Activated CD8-positive, alpha-beta memory T cell treated with anti-CD3 and anti-CD28 coated beads for 24 hours (primary cell): ENCODE measurements around the gene ARVCF.

ENCODE experiments used
- DNase-seq: peaks from one replicate; pipeline ENCODE4 v3.0.0-alpha.2; 2020

Gene ARVCF

DNA sequence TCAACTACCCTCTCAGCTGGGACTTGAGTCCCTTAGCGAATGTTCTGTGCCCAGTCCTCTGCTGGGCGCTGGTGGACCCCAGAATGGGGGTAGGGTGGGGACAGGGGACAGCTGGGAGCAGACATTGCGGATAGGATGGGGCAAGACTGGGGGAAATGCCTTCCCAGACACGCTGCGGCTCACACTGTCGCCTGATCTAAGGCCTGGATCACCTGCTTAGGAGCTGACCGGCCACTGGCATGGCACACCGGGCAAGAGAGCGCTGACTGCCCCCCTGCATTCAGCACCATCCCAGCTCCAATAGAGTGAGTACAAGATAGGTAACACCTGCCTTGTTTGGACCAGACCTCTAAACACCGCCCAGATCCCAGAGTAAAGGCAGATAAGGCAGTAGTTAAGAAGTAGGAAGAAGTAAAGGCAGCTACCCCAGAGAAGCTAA is 1.4 kb downstream of the ARVCF start:
- DNase-seq: no peak

DNA sequence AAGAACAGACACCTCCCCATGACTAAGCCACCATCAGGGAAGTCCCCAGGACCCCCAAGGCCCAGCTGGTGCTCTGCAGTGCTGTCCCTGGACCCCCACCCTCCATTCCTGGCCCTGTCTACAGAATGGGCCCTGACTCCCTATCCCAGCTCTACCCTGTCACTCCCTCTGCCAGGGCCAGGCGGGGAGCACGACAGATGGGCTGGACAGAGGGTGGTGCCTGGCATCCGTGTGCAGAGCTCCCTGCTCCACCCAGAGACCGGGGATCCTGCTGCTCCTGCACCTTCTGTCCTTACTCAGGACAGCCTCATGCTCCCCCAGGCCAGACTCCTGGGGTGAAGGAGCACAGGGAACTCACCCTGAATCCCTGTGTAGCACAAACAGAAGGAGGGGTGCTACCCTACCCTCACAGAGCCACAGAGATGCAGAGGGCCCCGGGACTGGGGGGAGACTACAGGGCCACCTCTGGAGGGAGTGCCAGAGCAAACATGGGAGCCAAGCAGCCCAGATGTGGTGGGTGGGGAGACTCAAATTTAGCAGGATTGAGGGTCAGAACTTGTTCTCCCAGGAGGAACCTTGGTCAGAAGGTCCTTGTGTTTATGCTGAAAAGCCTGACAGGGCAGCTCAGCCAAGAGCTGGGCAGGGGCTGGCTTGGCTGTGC is 2.0 kb downstream of the ARVCF start:
- no peak for DNase-seq

DNA sequence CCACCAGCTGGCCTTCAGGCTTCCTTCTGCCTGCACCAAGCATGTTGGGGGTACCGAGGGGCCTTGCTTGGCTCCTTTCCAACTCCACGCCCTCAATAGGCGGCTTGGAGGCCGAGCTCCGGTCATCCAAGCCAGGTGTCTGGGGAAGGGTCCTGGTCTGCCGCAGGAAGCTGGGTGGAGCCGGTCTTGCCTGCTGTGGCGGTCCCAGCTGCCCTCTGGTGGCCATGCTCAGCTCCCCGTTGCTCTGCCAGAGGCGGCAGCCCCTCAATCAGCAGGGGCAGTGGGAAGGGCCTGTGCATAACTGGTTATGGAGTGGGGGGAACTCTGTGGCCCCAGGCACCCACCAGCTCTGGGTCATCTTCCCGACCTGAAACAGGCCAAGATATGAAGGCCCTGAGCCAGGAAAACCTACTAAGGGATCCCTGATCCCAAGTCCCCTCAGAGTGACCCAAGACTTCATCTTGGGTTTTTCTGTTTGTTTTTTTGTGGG is 3.2 kb downstream of the ARVCF start:
- peak; percentile 76 for DNase-seq

DNA sequence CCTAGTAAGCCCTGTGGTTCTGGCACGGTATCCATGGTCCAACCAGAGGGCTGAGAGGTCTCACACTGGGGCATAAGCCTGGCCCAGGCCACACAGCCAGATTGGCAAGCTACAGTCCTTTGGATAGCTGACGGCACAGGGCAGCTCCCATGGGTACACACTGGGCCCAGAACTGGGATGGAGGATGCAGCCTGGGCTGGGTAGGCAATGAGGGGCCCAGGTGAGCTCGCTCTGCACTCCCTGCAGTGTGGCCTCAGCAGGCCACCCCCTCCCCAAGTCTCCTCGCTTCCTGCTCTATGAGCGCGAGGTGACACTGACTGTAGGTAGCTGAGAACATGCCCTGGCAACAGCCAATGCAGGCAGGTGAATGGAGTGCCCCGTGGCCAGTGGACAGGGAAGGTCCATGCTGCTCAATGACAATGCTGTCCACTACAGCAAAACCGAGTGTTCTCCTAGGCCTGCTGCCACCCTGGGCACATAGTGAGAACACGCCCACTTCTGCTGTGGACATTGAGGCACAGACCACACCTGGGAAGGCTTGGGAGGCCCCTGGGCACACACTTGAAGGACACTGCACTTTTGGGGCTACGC is 3.8 kb downstream of the ARVCF start:
- DNase-seq: no peak

DNA sequence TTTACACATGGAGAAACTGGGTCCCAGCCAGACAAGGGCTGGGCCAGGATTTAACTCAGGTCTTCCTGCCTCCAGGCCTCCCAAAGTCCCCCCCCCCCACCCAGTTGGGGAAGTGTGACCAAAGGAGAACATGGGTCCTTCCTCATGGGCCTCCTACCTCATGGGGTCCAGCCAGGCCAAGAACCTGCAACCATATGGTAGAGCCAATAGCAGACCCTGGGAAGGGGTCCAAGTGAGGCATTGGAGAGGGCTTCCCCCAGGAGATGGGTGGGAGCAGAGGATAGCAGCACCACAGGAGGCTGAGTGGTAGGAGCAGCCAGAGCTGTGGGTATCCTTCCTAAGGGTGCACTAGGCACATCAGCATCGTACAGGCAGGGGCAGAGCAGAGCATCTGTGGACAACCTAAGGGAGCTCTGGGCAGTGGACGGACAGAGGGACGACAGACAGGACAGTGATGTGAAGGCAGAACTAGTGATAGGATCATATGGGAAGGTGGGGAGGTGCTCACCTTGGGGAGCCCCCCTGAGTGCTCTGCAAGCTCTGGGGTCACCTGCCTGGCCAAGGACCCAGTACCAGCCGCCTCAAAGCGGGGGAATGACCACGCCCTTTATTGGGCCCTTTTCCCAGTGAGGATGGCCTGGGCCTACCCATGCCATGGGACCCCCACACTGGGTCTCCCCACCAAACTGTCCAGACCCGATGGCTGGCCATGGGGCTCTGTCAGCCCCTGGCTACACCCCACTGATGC is 4.5 kb downstream of the ARVCF start:
- DNase-seq: no peak

DNA sequence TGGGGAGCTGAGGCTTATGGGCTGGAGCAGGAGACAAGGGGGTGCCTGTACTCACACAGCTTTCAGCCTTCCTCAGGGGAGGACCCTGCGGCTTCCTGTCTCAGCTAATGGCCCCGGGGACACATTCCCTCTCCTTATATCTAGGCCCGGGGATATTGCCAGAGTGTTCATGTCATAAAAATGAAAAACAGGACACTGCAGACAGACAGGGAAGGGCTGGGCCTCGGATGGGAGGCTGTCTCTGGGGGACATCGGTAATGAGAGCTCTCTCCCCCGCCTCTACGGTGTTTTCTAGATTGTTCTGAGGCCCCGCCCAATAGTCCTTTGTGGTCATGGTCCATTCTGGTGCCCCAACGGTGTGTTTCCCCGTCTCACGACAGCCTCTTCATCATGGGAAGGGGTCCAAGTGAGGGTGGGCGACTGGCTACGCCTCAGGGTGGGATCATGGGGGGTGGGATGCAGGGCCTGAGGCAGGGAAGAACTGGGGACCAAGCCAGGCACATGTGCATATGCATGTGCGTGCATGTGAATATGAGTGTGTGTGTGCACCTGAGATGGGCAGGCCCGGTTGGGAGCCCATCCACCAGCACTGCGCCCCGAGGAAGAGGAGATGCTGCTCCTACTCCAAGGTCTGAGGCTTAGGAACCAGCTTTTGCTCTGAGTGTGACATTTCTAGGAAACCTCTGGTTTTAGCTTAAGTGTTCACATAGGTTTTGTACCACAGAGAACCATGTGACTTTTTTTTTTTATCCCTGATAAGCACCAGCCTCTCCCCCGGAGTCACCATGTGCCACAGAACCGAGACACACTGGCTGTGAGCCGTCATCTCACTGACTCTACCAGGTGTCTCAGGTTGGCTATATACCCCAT is 5.3 kb downstream of the ARVCF start:
- no peak for DNase-seq

DNA sequence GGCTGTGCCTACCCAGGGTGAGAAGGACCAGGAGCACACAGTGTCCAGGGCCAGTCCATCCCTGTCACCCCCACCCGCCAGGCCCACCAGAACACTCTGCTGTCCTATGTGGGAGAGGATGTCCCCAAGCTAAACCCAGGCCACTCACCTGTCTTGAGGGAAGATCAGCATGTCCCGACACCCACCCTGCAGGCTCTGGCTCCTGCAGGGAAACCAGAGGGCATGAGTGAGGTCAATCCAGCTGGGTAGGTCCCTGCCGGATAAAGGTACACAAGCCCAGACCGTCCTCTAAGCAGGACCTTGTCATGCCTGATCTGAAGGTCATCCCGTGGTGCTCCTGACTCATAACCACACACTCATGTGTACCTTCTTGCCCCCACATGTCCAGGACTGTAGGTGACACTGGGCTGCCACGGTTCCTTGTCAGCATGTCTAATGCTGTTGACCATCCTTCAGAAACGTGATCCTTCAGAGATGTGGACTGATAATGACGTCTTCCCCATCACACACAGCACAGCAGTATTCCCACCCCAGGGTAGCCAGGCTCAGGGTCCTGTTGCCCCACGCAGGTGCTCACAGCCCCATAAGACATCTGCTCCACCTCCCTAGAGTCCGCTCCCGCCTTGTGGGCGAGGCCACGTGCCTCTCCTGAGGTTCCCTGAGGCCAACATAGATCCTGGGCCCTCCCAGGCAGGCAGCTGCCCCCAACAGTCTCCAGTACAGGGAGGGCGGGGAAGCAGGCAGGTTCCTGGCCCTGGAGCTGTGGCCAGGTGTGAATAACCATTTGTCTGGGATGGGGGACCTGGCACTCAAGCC is 6.1 kb downstream of the ARVCF start:
- no peak for DNase-seq

DNA sequence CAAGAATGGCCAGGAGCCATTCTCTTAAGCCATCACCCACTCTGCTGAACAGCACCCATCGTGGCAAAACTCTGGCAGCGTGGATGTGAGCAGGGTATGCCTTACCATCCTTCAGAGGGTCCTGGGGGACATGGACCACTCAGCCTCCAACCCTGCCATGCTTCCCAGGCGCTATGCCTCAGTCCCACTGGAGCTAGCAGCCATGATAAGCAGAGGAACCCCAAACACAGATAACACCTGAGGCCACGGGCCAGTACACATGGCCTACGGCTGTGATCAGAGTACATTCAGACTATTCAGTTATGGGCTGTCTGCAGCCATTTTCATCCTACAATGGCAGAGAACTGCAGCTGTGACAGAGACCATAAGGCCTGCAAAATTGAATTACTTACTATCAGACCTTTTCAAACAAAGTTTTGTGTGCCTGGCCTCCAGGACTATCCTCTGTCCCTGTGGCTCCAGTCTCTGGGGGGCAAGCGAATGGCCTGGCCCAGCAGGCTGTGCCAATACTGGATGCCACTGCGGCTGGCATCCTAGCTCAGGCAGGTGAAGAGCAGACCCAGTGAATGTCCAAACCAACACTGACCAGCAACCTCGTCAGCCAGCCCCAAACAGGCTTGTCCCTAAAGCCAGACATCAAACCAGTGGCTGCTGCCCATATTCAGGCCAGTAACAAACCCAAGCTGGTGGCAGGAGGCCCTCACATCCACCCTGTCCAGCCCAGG is 6.9 kb downstream of the ARVCF start:
- no peak for DNase-seq

DNA sequence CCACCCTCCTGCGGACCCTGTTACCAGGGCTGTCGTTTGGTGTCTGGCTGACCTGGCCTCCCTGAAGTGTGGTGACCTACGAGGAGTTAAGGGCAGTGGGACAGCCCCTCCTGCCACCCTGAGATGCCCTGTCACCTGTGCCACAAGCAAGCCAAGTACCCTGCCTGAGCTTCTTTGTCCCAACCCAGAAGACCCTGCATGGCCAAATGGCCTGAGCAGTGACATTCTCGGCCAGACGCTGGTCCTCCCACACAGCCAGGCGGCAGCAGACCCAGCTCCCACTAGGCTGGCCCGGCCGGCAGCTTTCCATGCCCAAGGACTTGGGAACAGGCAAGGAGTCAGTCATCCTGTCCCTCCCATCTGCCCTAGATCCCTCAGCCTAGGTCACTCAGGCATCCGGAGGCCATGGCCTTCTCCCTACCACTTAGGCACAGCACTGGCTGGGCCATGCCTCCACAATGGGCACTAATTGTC is 7.6 kb downstream of the ARVCF start:
- no peak for DNase-seq

DNA sequence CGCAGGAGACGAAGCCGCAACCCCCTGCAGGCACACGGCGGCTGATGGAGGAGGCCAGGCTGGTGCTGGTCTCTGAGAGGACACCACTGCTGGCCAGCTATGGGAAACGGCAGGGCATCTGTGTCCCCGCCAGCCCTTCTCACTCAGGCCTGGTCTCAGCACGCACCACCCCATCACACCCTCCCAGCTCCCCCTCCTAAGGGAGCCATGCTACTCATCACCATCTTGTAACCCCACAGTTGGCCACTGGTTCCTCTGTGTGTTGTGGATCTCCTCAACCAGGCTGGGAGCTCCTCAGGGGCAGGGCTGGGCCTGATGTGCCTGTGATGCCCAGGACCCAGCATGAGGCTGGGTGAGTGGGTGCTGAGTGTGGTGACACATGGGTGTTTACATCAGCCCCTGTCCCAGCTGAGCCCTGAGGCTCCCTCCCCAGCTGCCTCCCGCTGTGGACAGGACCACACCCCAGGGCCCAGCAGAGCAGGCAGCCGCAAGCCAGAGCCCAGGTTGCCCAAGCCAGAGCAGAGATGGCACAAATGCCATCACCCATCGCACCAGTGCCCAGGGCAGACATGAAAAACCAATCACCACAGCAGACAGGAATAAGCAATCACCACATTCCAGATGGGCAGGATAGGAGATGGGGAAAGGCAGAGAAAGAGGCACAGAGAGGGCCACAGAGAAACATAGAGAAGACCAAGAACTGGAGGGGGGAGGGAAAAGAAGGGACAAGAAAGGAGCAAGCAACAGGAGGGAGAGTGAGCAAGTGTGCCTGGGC is 8.2 kb downstream of the ARVCF start:
- DNase-seq: no peak

DNA sequence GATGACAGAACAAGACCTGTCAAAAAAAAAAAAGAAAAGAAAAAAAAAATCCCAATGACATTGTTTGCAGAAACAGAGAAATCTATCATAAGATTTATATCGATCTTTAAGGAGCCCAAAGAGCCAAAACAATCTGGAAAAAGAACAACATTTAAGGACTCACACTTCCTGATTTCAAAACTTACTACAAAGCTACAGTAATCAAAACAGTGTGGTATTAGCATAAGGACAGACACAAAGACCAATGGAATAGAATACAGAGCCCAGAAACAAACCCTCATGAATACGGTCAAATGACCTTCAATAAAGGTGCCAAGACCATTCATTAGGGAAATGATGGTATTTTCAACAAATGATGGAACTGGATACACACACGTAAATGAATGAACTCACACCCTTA is 12.2 kb downstream of the ARVCF start:
- no peak for DNase-seq

DNA sequence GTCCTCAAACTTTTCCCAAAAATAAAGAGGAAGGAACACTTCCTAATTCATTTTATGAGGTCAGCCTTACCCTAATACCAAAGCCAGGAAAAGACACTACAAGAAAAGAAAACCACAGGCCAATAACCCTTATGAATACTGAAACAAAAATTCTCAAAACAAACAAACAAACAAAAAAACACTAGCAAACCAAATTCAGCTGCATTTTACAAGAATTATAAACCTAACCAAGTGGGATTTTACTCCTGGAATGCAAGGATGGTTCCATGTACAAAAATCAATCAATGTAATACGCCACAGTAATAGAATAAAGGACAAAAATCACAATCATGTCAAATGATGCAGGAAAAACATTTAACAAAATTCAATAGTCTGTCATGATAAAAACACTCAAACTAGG is 13.3 kb downstream of the ARVCF start:
- no peak for DNase-seq

DNA sequence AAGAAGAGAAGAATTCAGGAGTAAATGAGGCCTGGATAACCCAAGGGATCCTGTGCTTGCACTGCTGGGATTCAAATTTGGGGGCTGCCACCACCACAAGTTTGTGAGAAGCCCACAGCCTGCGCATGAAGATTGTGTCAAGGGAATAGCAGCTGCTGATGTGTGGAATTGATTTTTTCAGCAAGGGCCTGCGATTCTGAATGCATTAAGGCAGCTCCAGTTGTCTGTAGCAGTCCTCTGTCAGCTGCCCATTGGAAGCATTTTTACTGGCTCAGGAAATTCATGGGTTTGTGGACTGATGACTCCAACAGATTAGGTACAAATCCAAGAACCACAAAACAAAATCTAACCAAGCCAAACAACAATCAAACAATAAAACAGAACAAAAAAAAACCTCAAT is 14.0 kb downstream of the ARVCF start:
- no peak for DNase-seq

DNA sequence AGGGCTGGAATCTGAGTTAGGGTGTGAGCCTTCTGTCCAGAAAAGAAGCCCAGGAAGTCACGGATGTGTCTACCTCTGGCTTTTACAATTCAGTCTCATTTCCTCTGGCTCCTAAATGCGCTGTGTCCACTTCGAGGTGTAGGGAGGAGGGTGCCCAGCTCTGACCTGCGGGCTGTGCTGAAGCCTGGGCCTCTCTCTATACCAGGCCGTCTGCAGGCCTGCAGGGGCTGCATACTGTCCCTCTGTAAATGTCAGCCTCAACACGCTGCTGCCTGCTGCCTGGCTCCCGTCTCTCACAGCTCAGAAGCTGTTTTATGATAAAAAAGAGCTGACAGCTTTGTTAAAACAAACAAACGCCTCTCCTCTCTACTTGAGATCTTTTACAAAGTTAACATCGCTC is 14.5 kb downstream of the ARVCF start:
- no peak for DNase-seq

DNA sequence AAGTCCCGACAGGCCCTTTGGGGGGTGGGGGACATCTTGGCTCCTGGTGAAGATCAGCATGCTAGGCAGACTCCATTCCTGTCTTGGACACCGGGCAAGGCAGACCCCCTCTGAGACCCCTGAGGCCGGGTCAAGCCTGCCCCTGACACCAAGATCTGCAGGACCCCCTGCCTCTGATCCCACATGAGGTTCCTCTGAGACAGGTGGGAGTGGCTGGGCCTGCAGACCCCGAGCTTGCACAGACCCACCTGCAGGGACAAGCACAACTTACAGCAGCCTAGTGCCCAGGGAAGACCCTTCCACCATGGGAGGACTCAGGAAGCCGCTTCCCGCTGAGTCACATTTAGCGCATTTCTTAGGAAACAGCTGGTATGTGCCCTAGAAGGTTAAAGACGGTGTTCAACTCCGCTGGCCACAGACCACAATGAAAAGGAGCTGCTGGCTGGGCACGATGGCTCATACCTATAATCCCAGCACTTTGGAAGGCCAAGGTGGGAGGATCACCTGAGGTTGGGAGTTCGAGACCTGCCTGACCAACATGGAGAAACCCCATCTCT is 15.5 kb downstream of the ARVCF start:
- DNase-seq: no peak

DNA sequence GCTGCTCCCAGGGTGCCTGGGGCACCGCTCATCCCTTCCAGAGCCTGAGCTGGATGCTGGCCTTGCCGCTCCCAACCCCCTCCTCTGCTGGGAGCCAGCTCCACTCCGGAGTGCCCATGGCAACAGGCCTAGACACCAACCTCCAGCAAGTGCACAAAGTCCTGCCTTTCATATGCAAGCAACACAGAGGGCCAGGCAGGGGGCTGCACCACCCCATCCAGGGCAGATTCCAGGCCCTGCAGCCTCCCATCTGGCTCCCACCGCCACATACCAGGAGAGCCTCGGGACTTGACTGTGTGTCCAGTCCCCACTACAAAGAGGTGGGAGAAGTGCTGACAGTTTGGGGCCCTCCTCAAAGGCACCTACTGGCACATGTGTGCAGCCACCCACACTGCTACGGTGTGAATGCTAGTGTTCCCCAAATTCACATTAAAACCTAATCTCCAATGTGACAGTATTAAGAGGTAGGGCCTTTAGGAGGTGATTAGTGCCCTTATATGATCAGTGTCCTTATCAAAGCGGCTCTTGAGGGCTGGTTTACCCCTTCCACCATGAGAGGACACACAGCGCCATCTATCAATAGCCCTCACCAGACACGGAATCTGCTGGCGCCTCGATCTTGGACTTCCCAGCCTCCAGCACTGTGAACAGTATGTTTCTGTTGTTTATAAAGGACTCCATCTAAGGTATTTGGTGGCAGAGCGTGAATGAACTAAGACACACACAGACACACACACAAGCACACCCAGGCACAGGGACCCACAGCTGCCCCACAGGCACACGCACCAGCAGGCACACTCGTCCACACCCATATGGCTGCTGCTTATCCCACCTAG is 16.2 kb downstream of the ARVCF start:
- DNase-seq: no peak

DNA sequence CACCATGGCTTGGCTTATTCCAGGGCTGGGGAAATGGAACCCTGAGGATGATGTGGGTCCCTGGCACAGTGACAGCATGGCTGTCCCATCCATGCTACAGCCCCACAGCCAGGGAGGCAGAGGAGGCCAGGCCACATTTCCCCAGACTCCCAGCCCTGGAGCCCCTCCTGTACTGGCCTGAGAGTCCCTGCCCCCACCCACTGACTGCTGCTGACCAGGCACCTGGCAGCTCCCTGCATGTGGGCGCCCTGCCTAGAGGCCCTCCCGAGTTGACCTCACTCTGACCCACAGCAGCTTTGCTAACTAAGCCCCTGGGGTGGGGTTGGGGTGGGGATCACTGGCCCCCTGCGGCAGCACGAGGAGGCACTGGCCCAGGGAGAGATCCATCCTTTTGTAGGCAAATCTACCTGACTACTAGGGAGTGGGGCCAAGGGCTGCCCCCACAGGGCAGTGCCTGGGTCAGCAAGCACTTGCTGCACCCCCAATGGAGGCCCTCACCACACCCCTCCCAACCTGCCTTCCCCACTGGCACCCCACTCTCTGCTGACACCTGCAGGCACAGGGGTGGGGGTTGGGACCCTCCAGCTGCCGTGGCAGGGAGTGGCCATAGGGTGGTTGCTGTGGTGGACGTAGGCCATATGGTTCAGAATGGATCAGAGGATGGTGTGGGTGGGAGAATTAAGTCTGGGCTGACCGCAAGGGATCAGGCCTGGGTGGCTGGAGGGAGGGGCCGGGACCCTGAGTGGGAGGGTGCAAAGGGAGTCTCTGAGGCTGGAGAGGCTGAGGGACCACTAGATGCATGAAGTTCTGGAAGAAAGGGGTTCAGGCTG is 17.4 kb downstream of the ARVCF start:
- no peak for DNase-seq

DNA sequence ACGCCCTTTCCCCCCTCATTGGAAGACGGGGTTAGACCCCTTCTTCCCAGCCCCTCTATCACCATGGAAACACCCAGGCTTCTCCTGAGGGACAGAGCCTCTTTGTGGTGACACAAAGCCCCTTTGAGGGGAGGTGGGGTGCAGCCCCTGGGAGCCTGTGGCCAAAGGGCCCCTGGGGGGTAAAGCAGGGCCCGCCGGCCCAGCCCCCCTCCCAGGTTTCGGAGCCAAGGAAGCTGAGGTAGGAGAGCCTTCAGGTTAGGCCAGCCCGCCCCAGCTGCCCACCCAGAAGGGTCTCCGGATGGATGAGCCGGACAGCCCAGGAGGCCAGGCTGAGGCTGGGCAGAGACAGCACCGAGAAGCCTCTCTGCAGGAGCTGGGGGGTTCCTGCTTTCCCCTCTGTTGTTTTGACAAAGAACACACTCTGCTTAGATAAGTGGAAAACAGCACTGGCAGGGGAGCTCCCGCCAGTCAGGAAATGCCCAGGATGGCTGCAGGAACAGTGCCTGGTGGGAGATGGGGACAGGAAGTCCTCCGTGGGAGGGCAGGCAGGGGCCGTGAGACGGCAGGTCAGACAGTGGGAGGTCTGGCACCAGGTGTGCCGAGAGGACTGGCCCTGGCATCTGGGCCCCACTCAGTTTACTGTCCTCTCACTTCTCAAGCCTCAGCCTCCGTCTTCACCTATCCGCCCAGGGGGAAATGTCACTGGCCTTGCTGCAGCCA is 18.2 kb downstream of the ARVCF start:
- DNase-seq: no peak
